GM18520 (cell line): ENCODE measurements around the gene UBA6.
"Not testable (repeated sequence)": the region's sequence is repeated elsewhere in the genome, so short reads cannot be mapped to it uniquely, and the experiment has no call there.

Source experiments
- ATAC-seq: cut with Tn5 transposase; IDR thresholded peaks from one replicate; pipeline ENCODE4 v1.9.1; 2021; ENCODE audit not compliant: unreplicated experiment

UBA6 gene

GRCh38 chr4:67700738-67701516, at the start of gene UBA6:
UBA6 (minus strand) TSS chr4:67701155; CDS start chr4:67701119, 36 bp downstream.
- ATAC-seq = peak; percentile 93

DNA sequence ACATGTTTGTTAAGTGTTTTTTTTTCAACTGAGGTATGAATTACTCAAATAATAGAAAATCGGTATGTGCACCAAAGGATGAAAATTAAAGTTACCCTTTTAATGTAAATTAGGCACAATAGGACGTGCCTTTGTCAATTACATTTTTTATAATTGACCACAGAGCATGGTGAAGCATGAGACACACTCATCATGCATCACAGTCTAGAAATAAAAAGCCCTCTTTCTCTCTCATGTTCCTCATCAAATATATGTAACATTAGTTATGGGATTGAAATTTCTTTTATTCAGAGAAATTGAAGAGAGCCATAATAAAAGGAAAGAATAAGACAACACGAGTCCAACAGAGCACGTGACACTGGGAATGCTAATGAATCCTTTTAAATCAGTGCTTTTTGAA, 49.7 kb upstream of the UBA6 start:
- ATAC-seq = no peak

GRCh38 chr4:67749286-67749685, 48.3 kb upstream of the UBA6 start:
- no peak for ATAC-seq

GRCh38 chr4:67746797-67747495, 46.0 kb upstream of the UBA6 start:
- ATAC-seq = no peak

- no peak for ATAC-seq
Measured at GRCh38 chr4:67744561-67745283, 43.8 kb upstream of the UBA6 start.

DNA sequence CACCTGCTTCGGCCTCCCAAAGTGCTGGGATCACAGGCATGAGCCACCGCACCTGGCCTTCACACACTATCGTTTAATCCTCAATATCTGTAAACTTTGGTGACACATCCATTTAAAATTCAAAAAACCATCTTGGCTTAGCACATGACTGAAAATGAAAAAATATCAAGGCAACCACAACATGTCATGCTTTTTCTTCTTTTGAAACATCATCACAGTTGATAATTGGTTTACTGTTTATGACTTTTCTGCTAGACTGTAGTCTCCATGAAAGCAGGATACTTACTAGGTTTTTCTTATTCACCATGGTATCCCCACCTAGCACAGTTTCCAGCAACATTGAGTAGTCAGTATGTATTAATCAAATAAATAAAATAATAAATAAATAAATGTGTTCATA, 42.2 kb upstream of the UBA6 start:
- no peak for ATAC-seq

GRCh38 chr4:67736262-67736661, 35.3 kb upstream of the UBA6 start:
- ATAC-seq = no peak

- no peak for ATAC-seq
Measured at GRCh38 chr4:67735325-67735724, 34.4 kb upstream of the UBA6 start.

DNA sequence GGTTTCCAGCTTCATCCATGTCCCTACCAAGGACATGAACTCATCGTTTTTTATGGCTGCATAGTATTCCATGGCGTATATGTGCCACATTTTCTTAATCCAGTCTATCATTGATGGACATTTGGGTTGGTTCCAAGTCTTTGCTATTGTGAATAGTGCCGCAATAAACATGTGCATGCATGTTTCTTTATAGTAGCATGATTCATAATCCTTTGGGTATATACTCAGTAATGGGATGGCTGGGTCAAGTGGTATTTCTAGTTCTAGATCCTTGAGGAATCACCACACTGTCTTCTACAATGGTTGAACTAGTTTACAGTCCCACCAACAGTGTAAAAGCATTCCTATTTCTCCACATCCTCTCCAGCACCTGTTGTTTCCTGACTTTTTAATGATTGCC, 29.6 kb upstream of the UBA6 start:
- not testable (repeated sequence) for ATAC-seq

- ATAC-seq = no peak
Measured at GRCh38 chr4:67727124-67727850, 26.3 kb upstream of the UBA6 start.

GRCh38 chr4:67725981-67726380, 25.0 kb upstream of the UBA6 start:
- no peak for ATAC-seq

DNA sequence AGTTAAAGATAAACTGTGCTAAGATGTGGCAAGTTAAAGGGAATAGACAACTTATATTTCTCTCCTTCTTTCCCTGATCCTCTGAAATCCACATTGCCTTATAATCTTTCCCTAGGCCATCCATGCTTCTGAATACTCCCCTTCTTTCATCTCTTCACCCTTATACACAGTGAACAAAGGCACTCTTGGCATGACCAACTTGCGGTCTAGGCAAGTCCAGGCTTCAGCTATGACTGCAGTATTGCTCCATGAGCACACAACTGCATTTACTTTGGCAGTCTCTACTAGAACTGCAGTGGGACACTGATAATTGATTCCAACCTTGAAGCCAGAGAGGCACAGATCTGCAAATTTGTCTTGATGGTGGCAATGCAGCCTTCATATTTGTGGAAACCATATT, 24.2 kb upstream of the UBA6 start:
- no peak for ATAC-seq

DNA sequence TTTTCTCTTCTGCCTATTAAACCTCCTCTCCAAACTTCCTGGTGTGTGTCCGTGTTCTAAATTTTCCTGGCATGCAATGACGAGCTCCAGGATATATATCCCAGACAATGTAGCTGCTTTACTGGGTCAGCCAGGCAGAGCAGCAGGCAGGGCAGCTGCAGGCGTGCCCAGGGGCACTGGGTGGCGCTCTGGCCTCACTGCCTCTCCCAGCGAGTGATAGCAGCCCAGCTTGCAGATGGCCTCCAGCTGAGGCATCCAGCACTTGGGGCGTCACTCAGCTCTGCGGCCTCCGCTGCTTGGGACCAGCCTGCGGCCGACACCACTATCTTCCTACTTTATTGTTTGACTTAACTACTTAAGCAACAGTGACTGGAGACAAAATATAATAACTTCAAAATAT, 23.0 kb upstream of the UBA6 start:
- ATAC-seq = no peak

DNA sequence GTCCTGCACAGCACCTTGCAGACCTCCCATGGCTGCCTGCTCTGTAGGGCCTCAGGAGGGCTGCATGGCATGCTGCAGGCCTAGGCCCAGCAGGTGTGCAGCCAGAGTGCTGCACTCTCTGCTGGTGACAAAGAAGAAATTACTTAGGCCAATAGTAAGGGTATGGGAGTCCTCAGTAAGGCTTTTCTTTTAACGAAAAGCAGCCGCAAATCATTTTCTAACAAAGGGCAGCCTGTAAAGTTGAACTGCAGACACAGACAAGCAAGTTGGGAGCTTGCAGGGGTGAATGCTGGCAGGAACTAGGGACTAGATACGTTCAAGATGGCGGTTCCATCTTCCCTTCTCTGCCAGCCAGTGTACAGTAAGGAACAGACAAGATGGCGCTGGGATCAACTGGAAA, 22.4 kb upstream of the UBA6 start:
- ATAC-seq = no peak

- no peak for ATAC-seq
Measured at GRCh38 chr4:67721770-67722597, 21.0 kb upstream of the UBA6 start.

- no peak for ATAC-seq
Measured at GRCh38 chr4:67721315-67721769, 20.4 kb upstream of the UBA6 start.

DNA sequence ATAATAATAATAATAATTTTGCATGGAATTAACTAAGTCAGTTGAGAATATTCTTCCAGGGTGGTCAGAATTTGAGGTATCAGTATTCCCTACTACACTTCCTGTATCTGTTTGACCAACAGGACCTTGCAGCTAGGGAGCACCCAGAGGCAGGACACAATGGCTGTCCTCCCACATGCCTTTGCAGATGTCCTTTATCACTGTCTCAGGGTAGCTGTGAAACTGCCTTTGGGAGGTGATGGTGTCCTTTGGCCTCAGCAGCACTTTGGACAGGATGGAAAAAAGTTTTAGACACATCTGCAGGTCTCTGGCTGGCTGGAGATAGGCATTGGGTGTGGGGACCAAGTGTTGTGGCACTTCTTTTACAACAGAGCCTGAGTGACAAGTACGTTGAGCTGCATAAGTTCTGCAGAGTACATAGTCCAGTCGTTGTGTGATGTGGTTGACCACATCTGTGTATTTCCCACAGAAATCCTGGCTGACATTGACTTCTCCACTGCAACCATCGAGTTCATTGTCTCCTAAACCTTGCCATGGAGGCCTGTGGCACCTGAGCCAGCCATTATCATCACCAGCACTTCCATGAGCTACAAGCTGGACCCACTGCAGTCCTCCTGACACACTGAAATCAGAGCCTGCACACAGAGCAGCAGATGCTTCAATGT, 19.1 kb upstream of the UBA6 start:
- ATAC-seq = no peak

DNA sequence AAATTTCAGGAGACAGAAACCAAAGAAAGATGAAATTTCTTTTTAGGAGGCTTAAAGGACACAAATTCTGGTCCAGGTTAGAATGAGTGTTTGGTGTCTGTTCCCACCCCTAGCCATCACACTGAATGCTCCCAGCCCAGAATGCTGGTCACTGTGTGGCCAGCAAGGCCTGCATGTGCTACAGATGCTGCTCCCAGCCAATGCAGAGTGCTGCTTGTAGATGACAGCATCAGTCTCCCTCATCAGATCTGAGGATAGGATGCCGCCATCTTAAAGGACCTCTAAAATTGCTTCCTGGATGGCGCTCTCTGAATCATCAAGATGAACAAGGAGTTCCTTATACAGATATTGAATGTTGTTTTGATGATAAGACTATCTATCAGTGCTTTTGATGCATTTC, 17.9 kb upstream of the UBA6 start:
- ATAC-seq = no peak

DNA sequence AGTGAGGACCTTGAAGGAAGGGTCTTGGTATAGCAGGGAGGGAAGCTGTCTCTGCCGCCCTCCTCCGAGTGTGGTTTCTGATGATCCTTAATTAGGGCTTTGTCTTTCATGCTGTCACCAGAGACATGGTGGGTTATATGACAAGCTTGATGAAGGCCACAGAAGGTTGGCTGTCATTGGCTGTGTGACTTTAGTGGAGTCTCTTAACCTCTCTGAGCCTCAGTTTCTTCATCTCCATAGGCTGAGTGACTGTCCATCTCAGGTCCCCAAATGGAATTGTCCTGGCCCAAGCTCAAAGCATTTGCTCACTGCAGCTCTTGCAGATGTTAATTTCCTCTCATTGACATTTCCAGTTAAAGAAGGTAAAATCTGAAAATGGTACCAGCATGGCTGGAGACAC, 16.6 kb upstream of the UBA6 start:
- ATAC-seq = no peak

DNA sequence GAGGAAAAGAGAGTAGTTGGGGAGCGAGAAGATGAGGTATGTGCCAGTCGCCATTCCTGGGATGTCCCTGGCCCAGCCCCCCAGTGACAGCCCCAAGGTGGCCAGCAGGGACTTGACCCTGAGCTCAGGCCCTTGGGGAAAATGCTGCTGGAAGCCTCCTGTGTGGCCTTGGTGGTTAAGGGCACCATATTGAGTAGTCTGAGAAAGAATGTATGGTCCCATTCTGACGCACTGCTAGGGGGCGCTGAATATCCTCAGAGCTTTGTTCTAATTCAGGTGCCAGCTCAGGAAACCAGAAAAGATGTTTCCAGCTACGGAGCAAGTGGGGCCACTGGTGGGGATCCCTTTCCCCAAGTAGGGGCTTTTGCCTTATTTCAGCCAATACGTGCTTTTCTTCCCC, 14.0 kb upstream of the UBA6 start:
- ATAC-seq = no peak
